HL-60/S4 treated with phorbol 12-myristate 13-acetate at 8.2 ng/mL for 4 days and 3 days (cell line): ENCODE results near the gene MYO15A.

Source experiments
- in situ Hi-C: fragments of 300-500 bp; cut with MboI; formaldehyde crosslinking; loops from 2 replicates; pipeline ENCODE4 v1.15.0; 2022; ENCODE audit warnings: low sequenced_read_pairs

Gene MYO15A

GRCh38 chr17:18129041-18129502 is 20.5 kb downstream of the MYO15A start:
- in situ Hi-C loops, result no loop called here

- in situ Hi-C loops, result no loop called here
These were observed 24.2 kb downstream of the MYO15A start for GRCh38 chr17:18132711-18133110.

GRCh38 chr17:18136357-18136756 is 27.8 kb downstream of the MYO15A start:
- in situ Hi-C loops, result no loop called here

GRCh38 chr17:18138065-18138749 is 29.7 kb downstream of the MYO15A start:
- in situ Hi-C loops, result no loop called here

GRCh38 chr17:18139092-18139491 is 30.5 kb downstream of the MYO15A start:
- in situ Hi-C loops, result no loop called here

- in situ Hi-C loops, result no loop called here
These were observed 30.9 kb downstream of the MYO15A start for GRCh38 chr17:18139498-18139897.

- in situ Hi-C loops, result no loop called here
These were observed 31.4 kb downstream of the MYO15A start for GRCh38 chr17:18139949-18140348.

GRCh38 chr17:18140648-18141047 is 32.1 kb downstream of the MYO15A start:
- in situ Hi-C loops, result no loop called here

- in situ Hi-C loops, result no loop called here
These were observed 32.8 kb downstream of the MYO15A start for GRCh38 chr17:18141210-18141803.

GRCh38 chr17:18142417-18142816 is 33.9 kb downstream of the MYO15A start:
- in situ Hi-C loops, result no loop called here

GRCh38 chr17:18143044-18143936 is 34.7 kb downstream of the MYO15A start:
- in situ Hi-C loops, result no loop called here

GRCh38 chr17:18144261-18144660 is 35.7 kb downstream of the MYO15A start:
- in situ Hi-C loops, result no loop called here

GRCh38 chr17:18144855-18145254 is 36.3 kb downstream of the MYO15A start:
- in situ Hi-C loops, result no loop called here

- in situ Hi-C loops, result no loop called here
These were observed 37.3 kb downstream of the MYO15A start for GRCh38 chr17:18145811-18146210.

GRCh38 chr17:18146259-18146658 is 37.7 kb downstream of the MYO15A start:
- in situ Hi-C loops, result no loop called here

- in situ Hi-C loops, result no loop called here
These were observed 38.4 kb downstream of the MYO15A start for GRCh38 chr17:18146980-18147379.

GRCh38 chr17:18148586-18148985 is 40.0 kb downstream of the MYO15A start:
- in situ Hi-C loops, result no loop called here

GRCh38 chr17:18151290-18151689 is 42.7 kb downstream of the MYO15A start:
- in situ Hi-C loops, result no loop called here

- in situ Hi-C loops, result no loop called here
These were observed 46.6 kb downstream of the MYO15A start for GRCh38 chr17:18155179-18155578.

GRCh38 chr17:18156171-18156975 is 47.8 kb downstream of the MYO15A start:
- in situ Hi-C loops, result no loop called here

GRCh38 chr17:18156976-18157280 is 48.4 kb downstream of the MYO15A start:
- in situ Hi-C loops, result no loop called here
